Chondrocyte (in vitro differentiated cells): ENCODE data around the gene TGM4. TPM values are rescaled to one million over a fixed set of nuclear protein-coding genes. Genes with fewer than 3 reads are reported as not detected.

ENCODE experiments used
- DNase-seq: peaks from one replicate; pipeline ENCODE4 v3.0.0; 2021; ENCODE audit warnings: mixed read lengths, low spot score
- H3K27ac Mint-ChIP-seq: one replicate; pipeline ENCODE4 v1.8.0; 2021; ENCODE audit warnings: mild to moderate bottlenecking, moderate library complexity, mixed read lengths; ENCODE audit not compliant: unreplicated experiment
- H3K27me3 Mint-ChIP-seq: 2 replicates; pipeline ENCODE4 v1.8.0; 2021; ENCODE audit warnings: low read depth, mixed read lengths
- H3K36me3 Mint-ChIP-seq: 2 replicates; pipeline ENCODE4 v1.8.0; 2021; ENCODE audit warnings: low read depth, mixed read lengths
- H3K4me1 Mint-ChIP-seq: 2 replicates; pipeline ENCODE4 v1.8.0; 2021; ENCODE audit warnings: low read depth, mild to moderate bottlenecking, mixed read lengths
- H3K4me3 Mint-ChIP-seq: one replicate; pipeline ENCODE4 v1.8.0; 2021; ENCODE audit warnings: mild to moderate bottlenecking, moderate library complexity, mixed read lengths; ENCODE audit not compliant: unreplicated experiment
- H3K9me3 Mint-ChIP-seq: 2 replicates; pipeline ENCODE4 v1.8.0; 2021; ENCODE audit warnings: low read depth, mixed read lengths
- total RNA-seq: library from RNA; stranded (reverse); gene quantifications from 3 replicates; pipeline ENCODE4 v1.2.1, GENCODE V29; 2021
- TF ChIP-seq, protein P1 (sequence below): fragments of 200-600 bp; sonication (generic); IDR thresholded peaks from 2 replicates; pipeline ENCODE4 v1.5.0; 2021; ENCODE audit warnings: antibody characterized with exemption, mild to moderate bottlenecking, moderate library complexity

Gene TGM4
- total RNA-seq, 1 donor from 2014 or later: 0.27 TPM

DNA sequence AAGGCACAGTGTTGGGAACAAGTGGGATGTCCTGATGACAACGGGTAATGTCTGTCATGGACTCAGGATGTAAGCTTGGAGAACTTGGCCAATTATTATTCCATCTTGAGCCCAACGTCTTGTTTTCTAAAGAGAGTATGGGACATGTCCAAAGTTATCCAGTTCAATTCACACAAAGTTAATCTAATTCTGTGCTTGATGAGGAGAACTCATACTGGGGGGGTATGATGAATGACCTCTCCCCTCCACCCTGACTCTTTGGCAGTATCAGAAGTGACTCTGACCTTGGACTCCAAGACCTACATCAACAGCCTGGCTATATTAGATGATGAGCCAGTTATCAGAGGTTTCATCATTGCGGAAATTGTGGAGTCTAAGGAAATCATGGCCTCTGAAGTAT, 36.3 kb downstream of the TGM4 start:
- no peak overlapping the region for H3K4me3 Mint-ChIP-seq
- H3K36me3 Mint-ChIP-seq: peaks cover 2% of the 10 kb centered on the region
- no peaks in the 10 kb centered on the region for H3K27me3 Mint-ChIP-seq
- DNase-seq: no peak
- H3K27ac Mint-ChIP-seq: no peak overlapping the region
- TF ChIP-seq, protein P1, sequence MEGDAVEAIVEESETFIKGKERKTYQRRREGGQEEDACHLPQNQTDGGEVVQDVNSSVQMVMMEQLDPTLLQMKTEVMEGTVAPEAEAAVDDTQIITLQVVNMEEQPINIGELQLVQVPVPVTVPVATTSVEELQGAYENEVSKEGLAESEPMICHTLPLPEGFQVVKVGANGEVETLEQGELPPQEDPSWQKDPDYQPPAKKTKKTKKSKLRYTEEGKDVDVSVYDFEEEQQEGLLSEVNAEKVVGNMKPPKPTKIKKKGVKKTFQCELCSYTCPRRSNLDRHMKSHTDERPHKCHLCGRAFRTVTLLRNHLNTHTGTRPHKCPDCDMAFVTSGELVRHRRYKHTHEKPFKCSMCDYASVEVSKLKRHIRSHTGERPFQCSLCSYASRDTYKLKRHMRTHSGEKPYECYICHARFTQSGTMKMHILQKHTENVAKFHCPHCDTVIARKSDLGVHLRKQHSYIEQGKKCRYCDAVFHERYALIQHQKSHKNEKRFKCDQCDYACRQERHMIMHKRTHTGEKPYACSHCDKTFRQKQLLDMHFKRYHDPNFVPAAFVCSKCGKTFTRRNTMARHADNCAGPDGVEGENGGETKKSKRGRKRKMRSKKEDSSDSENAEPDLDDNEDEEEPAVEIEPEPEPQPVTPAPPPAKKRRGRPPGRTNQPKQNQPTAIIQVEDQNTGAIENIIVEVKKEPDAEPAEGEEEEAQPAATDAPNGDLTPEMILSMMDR: no peak
- peaks cover 20% of the 10 kb centered on the region for H3K9me3 Mint-ChIP-seq
- H3K4me1 Mint-ChIP-seq: no peaks in the 10 kb centered on the region

DNA sequence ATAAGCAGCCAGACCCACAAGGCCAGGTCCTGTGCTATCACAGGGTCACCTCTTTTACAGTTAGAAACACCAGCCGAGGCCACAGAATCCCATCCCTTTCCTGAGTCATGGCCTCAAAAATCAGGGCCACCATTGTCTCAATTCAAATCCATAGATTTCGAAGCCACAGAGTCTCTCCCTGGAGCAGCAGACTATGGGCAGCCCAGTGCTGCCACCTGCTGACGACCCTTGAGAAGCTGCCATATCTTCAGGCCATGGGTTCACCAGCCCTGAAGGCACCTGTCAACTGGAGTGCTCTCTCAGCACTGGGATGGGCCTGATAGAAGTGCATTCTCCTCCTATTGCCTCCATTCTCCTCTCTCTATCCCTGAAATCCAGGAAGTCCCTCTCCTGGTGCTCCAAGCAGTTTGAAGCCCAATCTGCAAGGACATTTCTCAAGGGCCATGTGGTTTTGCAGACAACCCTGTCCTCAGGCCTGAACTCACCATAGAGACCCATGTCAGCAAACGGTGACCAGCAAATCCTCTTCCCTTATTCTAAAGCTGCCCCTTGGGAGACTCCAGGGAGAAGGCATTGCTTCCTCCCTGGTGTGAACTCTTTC, 39.6 kb downstream of the TGM4 start:
- peaks cover 2% of the 10 kb centered on the region for H3K36me3 Mint-ChIP-seq
- no peak overlapping the region for H3K27ac Mint-ChIP-seq
- TF ChIP-seq, protein P1: peak; percentile 85
- H3K4me1 Mint-ChIP-seq: no peaks in the 10 kb centered on the region
- H3K27me3 Mint-ChIP-seq: no peaks in the 10 kb centered on the region
- H3K9me3 Mint-ChIP-seq: peaks cover 17% of the 10 kb centered on the region
- DNase-seq: no peak
- H3K4me3 Mint-ChIP-seq: no peak overlapping the region

DNA sequence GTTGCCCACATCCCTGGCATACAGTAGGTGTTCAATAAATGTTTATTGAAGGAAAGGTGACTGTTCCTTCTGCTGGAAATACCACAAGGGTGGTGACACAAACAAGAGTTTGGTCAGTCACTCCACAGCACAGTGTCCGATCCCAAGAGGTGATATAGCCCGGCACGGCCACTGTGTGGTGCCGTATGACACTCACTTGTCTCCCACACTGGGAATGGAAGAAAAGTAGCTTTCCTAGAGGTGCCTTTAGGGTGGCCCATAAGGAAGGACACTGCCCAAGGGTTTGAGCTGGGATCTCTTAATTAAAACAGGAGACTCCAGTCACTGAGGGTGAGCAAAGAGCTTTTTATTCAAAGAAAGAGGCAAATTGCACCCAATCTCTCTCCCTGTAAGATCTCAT, 40.5 kb downstream of the TGM4 start:
- no peak for DNase-seq
- peaks cover 17% of the 10 kb centered on the region for H3K9me3 Mint-ChIP-seq
- peaks cover 3% of the 10 kb centered on the region for H3K4me1 Mint-ChIP-seq
- H3K27ac Mint-ChIP-seq: no peak overlapping the region
- H3K36me3 Mint-ChIP-seq: peaks cover 2% of the 10 kb centered on the region
- no peak overlapping the region for H3K4me3 Mint-ChIP-seq
- TF ChIP-seq, protein P1: peak; percentile 66
- no peaks in the 10 kb centered on the region for H3K27me3 Mint-ChIP-seq

DNA sequence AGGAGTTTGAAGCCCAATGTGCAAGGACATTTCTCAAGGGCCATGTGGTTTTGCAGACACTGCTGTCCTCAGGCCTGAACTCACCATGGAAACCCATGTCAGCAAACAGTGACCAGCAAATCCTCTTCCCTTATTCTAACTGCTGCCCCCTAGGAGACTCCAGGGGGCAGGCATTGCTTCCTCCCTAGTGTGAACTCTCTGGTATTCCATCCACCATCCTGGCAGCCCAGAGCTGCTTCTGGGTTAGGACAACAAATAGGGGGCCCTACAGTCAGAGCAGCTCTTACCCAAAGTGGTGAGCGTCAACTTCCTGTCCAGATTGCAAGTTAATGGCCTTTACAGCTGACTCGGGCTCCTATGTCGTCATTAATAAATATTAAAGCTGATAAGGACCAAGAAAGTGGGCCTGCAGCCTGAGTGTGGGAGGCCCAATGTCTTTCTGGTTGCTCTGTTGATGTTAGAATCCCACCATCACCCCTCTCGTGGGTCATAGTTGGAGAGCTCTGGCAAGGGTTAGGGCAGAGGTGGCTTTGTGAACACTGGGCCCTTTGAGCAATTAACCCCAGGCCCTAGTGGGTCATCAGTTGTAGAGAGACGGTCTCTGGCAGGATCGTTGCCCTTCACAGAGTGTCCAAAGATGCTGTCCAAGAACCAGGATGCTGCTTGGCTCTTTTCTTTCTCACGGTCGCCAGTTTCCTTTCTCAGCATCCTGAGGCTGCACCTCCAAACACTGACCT, 41.5 kb downstream of the TGM4 start:
- Mint-ChIP-seq H3K9me3 (peaks cover 7% of the 10 kb centered on the region), H3K4me3 (no peak overlapping the region), H3K36me3 (peaks cover 2% of the 10 kb centered on the region), H3K27ac (no peak overlapping the region), H3K4me1 (peaks cover 8% of the 10 kb centered on the region), H3K27me3 (no peaks in the 10 kb centered on the region)
- DNase-seq: no peak
- TF ChIP-seq, protein P1: no peak

DNA sequence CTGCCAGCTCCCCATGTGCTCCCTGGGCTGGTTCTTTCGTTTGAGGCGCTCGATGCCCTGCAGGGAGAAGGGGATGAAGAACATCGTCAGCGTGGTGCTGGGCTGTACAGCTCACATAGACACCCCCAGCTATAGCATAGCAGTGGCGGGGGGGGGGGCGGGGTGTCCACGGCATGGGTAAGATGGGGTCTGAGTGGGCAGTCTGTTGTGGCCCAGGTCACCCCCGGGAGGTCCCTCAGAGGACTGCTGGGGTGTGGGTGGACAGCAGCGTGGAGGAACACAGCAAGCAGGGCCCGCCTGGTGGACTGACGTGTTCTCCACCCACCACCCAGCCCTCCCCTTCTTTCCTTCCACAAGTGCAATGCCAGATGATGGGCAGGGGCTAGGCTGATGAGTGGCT, 43.7 kb downstream of the TGM4 start:
- no peak overlapping the region for H3K4me3 Mint-ChIP-seq
- peaks cover 8% of the 10 kb centered on the region for H3K4me1 Mint-ChIP-seq
- peaks cover 7% of the 10 kb centered on the region for H3K36me3 Mint-ChIP-seq
- no peak overlapping the region for H3K27ac Mint-ChIP-seq
- DNase-seq: no peak
- TF ChIP-seq, protein P1: no peak
- H3K9me3 Mint-ChIP-seq: no peaks in the 10 kb centered on the region
- H3K27me3 Mint-ChIP-seq: no peaks in the 10 kb centered on the region
